PC-3 (cell line): ENCODE data around the gene HBG2.

Experiments
- CTCF ChIP-seq: fragments of 300-600 bp; sonication (generic); conservative IDR thresholded peaks from 2 replicates; pipeline ENCODE4 v1.5.1; 2017; ENCODE audit warnings: antibody characterized with exemption, low read depth, mild to moderate bottlenecking, low read length
- EZH2 ChIP-seq: fragments of 300-600 bp; sonication (generic); IDR thresholded peaks from one replicate; pipeline ENCODE4 v1.6.1; 2017; ENCODE audit warnings: antibody characterized with exemption, mild to moderate bottlenecking, low read length; ENCODE audit not compliant: unreplicated experiment
- EZH2phosphoT487 ChIP-seq: fragments of 300-600 bp; sonication (generic); IDR thresholded peaks from 2 replicates; pipeline ENCODE4 v1.6.1; 2018; ENCODE audit warnings: mild to moderate bottlenecking, antibody characterized with exemption, low read length, borderline replicate concordance

GRCh38 chr11:5203366-5203765 lies 51.2 kb downstream of the HBG2 start:
- TF ChIP-seq CTCF (no peak), EZH2 (no peak), EZH2phosphoT487 (no peak)
